ENCODE data around the gene RWDD4. TPM values are rescaled to one million over a fixed set of nuclear protein-coding genes. Genes with fewer than 3 reads are reported as not detected.
"Not testable (repeated sequence)": the region's sequence is repeated elsewhere in the genome, so short reads cannot be mapped to it uniquely, and the experiment has no call there.

Gene RWDD4
- total RNA-seq, 2 experiments from 2014 or later, result 17.8 to 18.6 TPM

- Mint-ChIP-seq H3K36me3 (no peaks in the 10 kb centered on the region), H3K27me3 (no peaks in the 10 kb centered on the region), H3K9me3 (ENCODE audit: low read depth) (no peaks in the 10 kb centered on the region), H3K27ac (no peak overlapping the region), H3K4me3 (no peak overlapping the region), H3K4me1 (peaks cover 6% of the 10 kb centered on the region)
- no peak for DNase-seq
- CTCF ChIA-PET, result no interaction called here
- no peak for ATAC-seq
Observed at GRCh38 chr4:183631577-183632198, 27.3 kb downstream of the RWDD4 start.

GRCh38 chr4:183627979-183628588 lies 30.9 kb downstream of the RWDD4 start:
- ATAC-seq (no peak), DNase-seq (no peak)
- Mint-ChIP-seq H3K4me3 (no peak overlapping the region), H3K27me3 (no peaks in the 10 kb centered on the region), H3K36me3 (no peaks in the 10 kb centered on the region), H3K9me3 (ENCODE audit: low read depth) (no peaks in the 10 kb centered on the region), H3K27ac (no peak overlapping the region), H3K4me1 (no peaks in the 10 kb centered on the region)
- CTCF ChIA-PET, result no interaction called here

GRCh38 chr4:183627286-183627685 lies 31.7 kb downstream of the RWDD4 start:
- H3K36me3 Mint-ChIP-seq, H3K4me1 Mint-ChIP-seq: not testable (repeated sequence)

GRCh38 chr4:183626168-183626567 lies 32.8 kb downstream of the RWDD4 start:
- H3K9me3 Mint-ChIP-seq (ENCODE audit: low read depth), result no peaks in the 10 kb centered on the region
- H3K36me3 Mint-ChIP-seq, result no peaks in the 10 kb centered on the region
- ATAC-seq (no peak), DNase-seq (no peak)
- H3K4me3 Mint-ChIP-seq, result no peak overlapping the region
- H3K27me3 Mint-ChIP-seq, result peaks cover 2% of the 10 kb centered on the region
- peaks cover 2% of the 10 kb centered on the region for H3K4me1 Mint-ChIP-seq
- CTCF ChIA-PET, result no interaction called here
- no peak overlapping the region for H3K27ac Mint-ChIP-seq

More at GRCh38 chr4:183627286-183627685, 31.7 kb downstream of the RWDD4 start:
- DNase-seq; ATAC-seq; H3K4me3 Mint-ChIP-seq; H3K27me3 Mint-ChIP-seq; H3K9me3 Mint-ChIP-seq (ENCODE audit: low read depth); CTCF ChIA-PET; H3K27ac Mint-ChIP-seq: not testable (repeated sequence)

GRCh38 chr4:183624548-183624947 lies 34.4 kb downstream of the RWDD4 start:
- H3K27me3 Mint-ChIP-seq, result peaks cover 6% of the 10 kb centered on the region
- H3K36me3 Mint-ChIP-seq, result no peaks in the 10 kb centered on the region
- ATAC-seq (no peak), DNase-seq (no peak)
- H3K4me1 Mint-ChIP-seq, result peaks cover 2% of the 10 kb centered on the region
- CTCF ChIA-PET, result no interaction called here
- H3K4me3 Mint-ChIP-seq, result no peak overlapping the region
- H3K9me3 Mint-ChIP-seq (ENCODE audit: low read depth), result no peaks in the 10 kb centered on the region
- H3K27ac Mint-ChIP-seq, result no peak overlapping the region

GRCh38 chr4:183621875-183622274 lies 37.1 kb downstream of the RWDD4 start:
- CTCF ChIA-PET, result no interaction called here
- peaks cover 6% of the 10 kb centered on the region for H3K27me3 Mint-ChIP-seq
- H3K27ac Mint-ChIP-seq, result no peak overlapping the region
- no peak overlapping the region for H3K4me3 Mint-ChIP-seq
- no peak for ATAC-seq
- DNase-seq, result no peak
- H3K9me3 Mint-ChIP-seq (ENCODE audit: low read depth), result no peaks in the 10 kb centered on the region
- no peaks in the 10 kb centered on the region for H3K36me3 Mint-ChIP-seq
- H3K4me1 Mint-ChIP-seq, result peaks cover 2% of the 10 kb centered on the region

- no peaks in the 10 kb centered on the region for H3K36me3 Mint-ChIP-seq
- peaks cover 6% of the 10 kb centered on the region for H3K27me3 Mint-ChIP-seq
- H3K4me3 Mint-ChIP-seq, result no peak overlapping the region
- H3K27ac Mint-ChIP-seq, result no peak overlapping the region
- no peak for DNase-seq
- CTCF ChIA-PET, result no interaction called here
- no peaks in the 10 kb centered on the region for H3K9me3 Mint-ChIP-seq (ENCODE audit: low read depth)
- H3K4me1 Mint-ChIP-seq, result peaks cover 2% of the 10 kb centered on the region
- ATAC-seq, result no peak
Observed at GRCh38 chr4:183620421-183620820, 38.6 kb downstream of the RWDD4 start.

- ATAC-seq, result no peak
- Mint-ChIP-seq H3K4me3 (no peak overlapping the region), H3K27ac (no peak overlapping the region), H3K27me3 (peaks cover 13% of the 10 kb centered on the region), H3K36me3 (no peaks in the 10 kb centered on the region), H3K4me1 (peaks cover 2% of the 10 kb centered on the region), H3K9me3 (ENCODE audit: low read depth) (no peaks in the 10 kb centered on the region)
- DNase-seq, result no peak
- CTCF ChIA-PET, result no interaction called here
Observed at GRCh38 chr4:183618681-183619080, 40.3 kb downstream of the RWDD4 start.

GRCh38 chr4:183617075-183617474 lies 41.9 kb downstream of the RWDD4 start:
- peaks cover 17% of the 10 kb centered on the region for H3K27me3 Mint-ChIP-seq
- CTCF ChIA-PET, result no interaction called here
- DNase-seq (no peak), ATAC-seq (no peak)
- no peaks in the 10 kb centered on the region for H3K36me3 Mint-ChIP-seq
- no peaks in the 10 kb centered on the region for H3K9me3 Mint-ChIP-seq (ENCODE audit: low read depth)
- H3K4me1 Mint-ChIP-seq, result peaks cover 2% of the 10 kb centered on the region
- H3K4me3 Mint-ChIP-seq, result no peak overlapping the region
- no peak overlapping the region for H3K27ac Mint-ChIP-seq

GRCh38 chr4:183612329-183613250 lies 46.4 kb downstream of the RWDD4 start:
- H3K36me3 Mint-ChIP-seq, result no peaks in the 10 kb centered on the region
- no peak overlapping the region for H3K4me3 Mint-ChIP-seq
- H3K9me3 Mint-ChIP-seq (ENCODE audit: low read depth), result no peaks in the 10 kb centered on the region
- ATAC-seq (no peak), DNase-seq (no peak)
- no peaks in the 10 kb centered on the region for H3K4me1 Mint-ChIP-seq
- H3K27me3 Mint-ChIP-seq, result peaks cover 13% of the 10 kb centered on the region
- H3K27ac Mint-ChIP-seq, result no peak overlapping the region
- CTCF ChIA-PET, result no interaction called here

GRCh38 chr4:183611210-183611830 lies 47.7 kb downstream of the RWDD4 start:
- DNase-seq (no peak), ATAC-seq (no peak)
- Mint-ChIP-seq H3K9me3 (ENCODE audit: low read depth) (no peaks in the 10 kb centered on the region), H3K27me3 (peaks cover 13% of the 10 kb centered on the region), H3K4me1 (no peaks in the 10 kb centered on the region), H3K4me3 (no peak overlapping the region), H3K27ac (no peak overlapping the region), H3K36me3 (no peaks in the 10 kb centered on the region)
- CTCF ChIA-PET, result interaction anchor here (0.6 kb wide), 1 partner anchor 104 kb away, joined by 4 read pairs; no protein-coding TSS in a partner anchor

- no peaks in the 10 kb centered on the region for H3K4me1 Mint-ChIP-seq
- no peaks in the 10 kb centered on the region for H3K9me3 Mint-ChIP-seq (ENCODE audit: low read depth)
- no peak for DNase-seq
- H3K36me3 Mint-ChIP-seq, result no peaks in the 10 kb centered on the region
- no peak overlapping the region for H3K27ac Mint-ChIP-seq
- CTCF ChIA-PET, result interaction anchor here (0.6 kb wide), 2 partner anchors 10 to 105 kb away, joined by 3 to 4 read pairs; no protein-coding TSS in a partner anchor
- H3K27me3 Mint-ChIP-seq, result peaks cover 13% of the 10 kb centered on the region
- ATAC-seq, result no peak
- H3K4me3 Mint-ChIP-seq, result no peak overlapping the region
Observed at GRCh38 chr4:183610613-183611012, 48.4 kb downstream of the RWDD4 start.

GRCh38 chr4:183610033-183610432 lies 49.0 kb downstream of the RWDD4 start:
- H3K27me3 Mint-ChIP-seq, result peaks cover 9% of the 10 kb centered on the region
- DNase-seq, result no peak
- H3K9me3 Mint-ChIP-seq (ENCODE audit: low read depth), result no peaks in the 10 kb centered on the region
- CTCF ChIA-PET, result interaction anchor here (0.6 to 1.1 kb wide), 2 partner anchors 9 to 126 kb away, joined by 3 read pairs; no protein-coding TSS in a partner anchor
- no peak for ATAC-seq
- H3K4me3 Mint-ChIP-seq, result no peak overlapping the region
- H3K4me1 Mint-ChIP-seq, result no peaks in the 10 kb centered on the region
- H3K36me3 Mint-ChIP-seq, result no peaks in the 10 kb centered on the region
- H3K27ac Mint-ChIP-seq, result no peak overlapping the region

Data from activated CD8-positive, alpha-beta memory T cell treated with anti-CD3 and anti-CD28 coated beads, Interleukin-2, amount 10 ng/mL, durations not matched to agents 7 days and 5 days (primary cell).